ENCODE measurements around the gene CEP95.

DNA sequence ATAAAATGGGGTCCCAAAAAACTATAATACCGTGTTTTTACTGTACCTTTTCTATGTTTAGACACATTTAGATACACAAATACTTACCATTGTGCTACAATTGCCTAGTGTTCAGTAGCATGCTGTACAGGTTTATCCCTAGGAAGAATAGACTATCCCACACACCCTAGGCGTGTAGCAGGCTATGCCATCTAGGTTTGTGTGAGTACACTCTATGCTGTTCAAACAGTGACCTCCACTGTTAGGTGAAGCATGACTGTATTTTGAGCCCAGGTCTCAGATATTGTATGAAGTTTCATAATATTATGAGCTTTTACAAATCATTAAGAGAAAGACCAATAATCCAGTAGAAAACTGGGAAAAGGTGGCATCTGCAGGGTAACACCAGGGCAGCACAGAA lies 34.2 kb upstream of the CEP95 start:
- TF ChIP-seq EZH2 (IDR thresholded peaks at IDR 0.05; ENCODE audit: borderline replicate concordance, low read length), result no peak
- no peak for TF ChIP-seq CTCF (conservative IDR thresholded peaks at IDR 0.05 in 1 of 2, IDR thresholded peaks at IDR 0.05 in 1 of 2; ENCODE audit: extremely low read depth in 1 of 2, insufficient read depth in 1 of 2, low read depth in 1 of 2, low read length in 2 of 2)

Data from mammary epithelial cell (primary cell).